Embryonic facial prominence (tissue), 1 donor: Measurements from ENCODE around the gene TMEM191C.
"Not testable (repeated sequence)": the region's sequence is repeated elsewhere in the genome, so short reads cannot be mapped to it uniquely, and the experiment has no call there.

Experiments used
- DNase-seq: peaks from one replicate; pipeline ENCODE4 v3.0.0-alpha.2; 2016; ENCODE audit errors: extremely low spot score

The TMEM191C gene

DNA sequence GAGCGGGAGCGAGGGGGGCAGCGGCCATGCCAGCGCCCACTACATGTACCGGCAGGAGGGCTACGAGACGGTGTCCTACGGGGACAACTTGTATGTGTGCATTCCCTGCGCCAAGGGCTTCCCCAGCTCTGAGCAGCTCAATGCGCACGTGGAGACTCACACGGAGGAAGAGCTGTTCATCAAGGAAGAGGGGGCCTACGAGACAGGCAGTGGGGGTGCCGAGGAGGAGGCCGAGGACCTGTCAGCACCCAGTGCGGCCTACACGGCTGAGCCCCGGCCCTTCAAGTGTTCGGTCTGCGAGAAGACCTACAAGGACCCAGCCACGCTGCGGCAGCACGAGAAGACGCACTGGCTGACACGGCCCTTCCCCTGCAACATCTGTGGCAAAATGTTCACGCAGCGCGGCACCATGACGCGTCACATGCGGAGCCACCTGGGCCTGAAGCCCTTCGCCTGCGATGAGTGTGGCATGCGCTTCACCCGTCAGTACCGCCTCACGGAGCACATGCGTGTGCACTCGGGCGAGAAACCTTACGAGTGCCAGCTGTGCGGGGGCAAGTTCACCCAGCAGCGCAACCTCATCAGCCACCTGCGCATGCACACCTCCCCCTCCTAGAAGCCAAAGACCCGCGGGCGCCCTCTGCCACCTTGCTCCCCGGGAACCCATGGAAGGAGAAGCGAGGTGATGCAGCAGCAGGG, 20.9 kb upstream of the TMEM191C start:
- DNase-seq: no peak

DNA sequence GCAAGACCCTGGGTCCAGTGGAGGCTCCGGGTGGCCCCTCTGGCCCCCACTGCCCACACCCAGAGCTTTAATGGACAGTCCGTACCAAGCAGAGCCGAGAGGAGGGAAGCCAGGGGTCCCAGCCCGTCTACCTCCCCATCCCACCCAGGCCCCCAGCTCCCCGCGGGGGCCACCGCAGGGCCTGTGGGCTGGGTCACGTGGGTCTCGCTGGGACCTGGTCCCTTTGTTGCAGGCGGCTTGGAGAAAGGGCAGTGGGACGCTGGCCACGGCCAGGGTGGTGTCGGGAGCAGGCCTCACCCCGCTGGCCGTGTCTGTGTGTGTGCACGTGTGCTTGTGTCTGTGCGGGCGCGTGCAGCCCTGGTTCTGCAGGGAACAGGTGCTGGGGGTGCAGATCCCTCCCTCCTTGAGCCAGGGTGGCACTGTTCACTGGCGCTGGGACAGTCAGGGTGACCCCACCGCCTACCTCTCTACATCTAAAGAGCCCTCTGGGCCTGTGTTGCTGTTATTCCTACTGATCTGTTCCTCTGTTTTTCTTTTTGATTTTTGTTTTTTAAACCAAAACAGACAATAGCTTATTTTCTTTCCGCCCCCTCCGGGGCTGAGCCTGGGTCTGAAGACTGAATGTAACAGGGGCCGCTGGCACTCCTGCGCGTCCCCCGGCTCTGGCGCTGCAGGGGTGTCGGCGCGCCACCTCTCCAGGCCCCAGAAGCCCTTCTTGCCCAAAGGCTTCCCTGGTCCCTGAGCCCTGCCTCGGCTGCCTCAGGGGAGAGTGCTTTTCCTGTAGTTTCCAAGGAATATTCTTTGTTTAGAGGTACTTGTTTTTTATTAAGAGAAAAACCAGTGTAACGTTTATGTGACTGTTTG, 20.1 kb upstream of the TMEM191C start:
- no peak for DNase-seq

DNA sequence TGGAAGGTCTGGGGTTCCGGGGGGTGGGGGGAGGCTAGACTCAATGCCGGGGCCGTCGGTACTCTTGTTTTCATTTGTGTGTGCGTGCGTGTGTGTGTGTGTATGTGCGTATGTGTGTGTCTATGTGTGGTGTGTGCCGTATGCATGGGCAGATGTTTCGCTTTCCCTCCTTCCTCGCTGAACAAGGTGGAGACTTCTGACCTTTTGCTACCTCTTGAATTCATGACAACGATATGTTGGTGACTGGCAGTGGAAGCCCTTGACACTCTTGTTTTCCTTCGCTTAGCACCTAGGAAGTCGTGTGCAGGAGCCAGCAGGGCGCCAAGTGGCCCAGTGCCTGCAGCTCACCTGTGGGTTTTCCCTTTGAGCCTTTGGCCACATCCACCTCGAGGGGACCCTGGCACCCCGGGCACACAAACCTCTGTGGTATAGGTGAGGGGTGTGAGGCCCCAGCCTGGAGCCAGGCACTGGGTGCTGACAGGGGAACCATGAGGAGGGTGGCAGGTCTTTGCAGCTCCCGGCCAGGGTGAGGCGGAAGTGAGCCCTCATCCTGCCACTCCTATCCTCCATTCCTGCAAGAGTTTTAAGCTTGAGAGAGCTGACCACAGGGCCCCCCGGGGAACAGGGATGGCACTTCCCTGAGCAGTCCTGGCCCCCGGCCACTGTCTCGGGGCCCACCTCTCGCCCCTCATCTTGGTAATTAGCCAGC, 19.3 kb upstream of the TMEM191C start:
- no peak for DNase-seq

DNA sequence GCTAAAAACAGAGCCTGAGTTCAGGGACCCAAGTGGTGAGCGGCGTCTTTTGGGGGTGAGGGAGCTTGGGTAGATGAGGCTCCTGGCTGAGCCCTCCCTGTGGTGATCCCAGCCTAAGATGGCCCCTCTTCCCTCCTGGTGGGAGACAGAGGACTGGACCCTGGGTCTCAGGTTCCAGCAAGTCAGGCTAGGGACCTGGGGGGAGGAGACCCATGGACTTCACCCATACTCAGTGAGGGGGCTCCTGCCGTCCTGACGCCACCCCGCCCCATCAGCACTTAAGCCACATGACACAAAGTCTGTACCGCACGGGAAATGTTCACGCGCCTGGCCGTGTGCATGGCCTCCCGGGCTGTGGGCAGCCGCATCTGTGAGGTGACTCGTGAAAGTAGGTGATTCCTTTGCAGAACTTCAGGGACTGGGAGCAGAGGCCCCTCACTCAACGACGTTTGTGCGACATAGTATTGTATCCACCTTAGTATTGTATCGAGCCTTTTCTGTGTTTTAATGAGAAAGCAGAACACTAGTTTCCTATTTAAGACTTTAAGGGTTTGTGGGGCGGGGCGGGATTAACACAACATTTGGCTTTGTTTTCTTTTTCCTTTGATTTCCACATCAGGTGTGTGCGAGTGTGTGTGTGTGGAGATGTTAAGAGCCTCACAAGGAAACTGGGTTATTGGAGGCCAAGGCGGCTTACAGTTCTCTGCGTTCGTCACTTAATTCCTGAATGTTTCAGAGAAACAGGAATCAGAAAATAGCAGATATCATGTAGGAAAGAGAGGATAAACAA, 18.4 kb upstream of the TMEM191C start:
- DNase-seq: no peak

DNA sequence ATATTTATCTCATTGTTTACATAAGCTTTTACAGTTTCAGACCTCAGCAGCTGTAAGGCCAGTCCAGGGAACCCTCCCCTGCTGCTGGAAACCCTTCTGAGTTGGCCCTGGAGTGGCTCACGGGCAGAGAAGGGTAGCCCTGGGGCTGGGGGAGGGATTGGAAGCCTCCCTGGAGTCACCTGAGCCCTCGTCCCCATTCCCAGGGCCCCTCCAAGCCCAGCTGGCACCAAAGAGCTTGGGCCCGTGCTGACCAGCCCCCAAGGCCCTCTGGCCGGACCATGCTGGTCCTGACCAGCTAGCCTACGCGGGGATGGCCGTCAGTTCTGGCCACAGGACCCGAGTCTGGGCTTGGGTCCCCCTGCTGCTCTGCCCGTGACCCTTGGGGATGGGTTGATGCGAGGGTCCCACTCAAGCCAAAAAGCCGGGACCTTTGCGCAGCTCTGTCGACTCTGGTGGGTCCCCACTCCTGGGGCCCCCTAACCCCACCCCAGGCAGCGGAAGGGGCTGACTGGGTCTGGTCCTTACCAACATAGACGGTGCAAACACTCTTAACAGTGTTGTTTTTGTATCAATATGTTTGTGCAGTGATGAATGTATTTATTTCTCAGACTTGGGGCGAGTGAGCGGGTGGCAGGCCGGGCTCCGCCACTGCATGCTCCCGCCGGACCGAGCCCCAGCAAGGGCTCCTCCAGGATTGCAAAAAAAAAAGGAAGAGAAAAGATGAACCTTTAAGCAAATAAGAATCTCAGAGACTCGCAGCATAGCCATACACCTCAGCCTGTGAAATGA, 17.5 kb upstream of the TMEM191C start:
- no peak for DNase-seq

DNA sequence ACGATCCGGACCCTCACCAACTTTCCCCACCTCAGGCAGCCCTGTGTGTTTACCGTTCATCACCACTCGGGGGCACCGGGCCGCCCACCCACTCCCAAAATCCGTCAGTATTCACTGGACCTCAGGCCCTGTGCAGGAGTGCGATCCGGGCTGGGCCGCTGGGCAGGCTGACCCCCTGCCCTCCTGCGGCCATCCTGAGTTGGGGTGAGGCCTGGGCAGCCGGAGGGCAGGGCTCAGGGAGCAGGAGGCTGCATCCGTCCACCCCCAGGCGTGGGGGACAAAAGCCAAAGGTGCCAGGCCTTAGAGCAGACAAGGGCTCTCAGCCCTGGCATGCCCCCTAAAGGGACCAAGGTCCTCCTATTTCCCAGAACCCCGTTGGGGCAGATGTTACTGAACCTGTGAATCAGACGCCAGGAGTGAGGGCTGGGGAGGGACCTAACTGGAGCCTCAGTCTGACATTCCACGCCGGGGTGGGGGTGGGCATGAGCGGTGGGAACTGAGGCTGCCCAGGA, 16.8 kb upstream of the TMEM191C start:
- no peak for DNase-seq

DNA sequence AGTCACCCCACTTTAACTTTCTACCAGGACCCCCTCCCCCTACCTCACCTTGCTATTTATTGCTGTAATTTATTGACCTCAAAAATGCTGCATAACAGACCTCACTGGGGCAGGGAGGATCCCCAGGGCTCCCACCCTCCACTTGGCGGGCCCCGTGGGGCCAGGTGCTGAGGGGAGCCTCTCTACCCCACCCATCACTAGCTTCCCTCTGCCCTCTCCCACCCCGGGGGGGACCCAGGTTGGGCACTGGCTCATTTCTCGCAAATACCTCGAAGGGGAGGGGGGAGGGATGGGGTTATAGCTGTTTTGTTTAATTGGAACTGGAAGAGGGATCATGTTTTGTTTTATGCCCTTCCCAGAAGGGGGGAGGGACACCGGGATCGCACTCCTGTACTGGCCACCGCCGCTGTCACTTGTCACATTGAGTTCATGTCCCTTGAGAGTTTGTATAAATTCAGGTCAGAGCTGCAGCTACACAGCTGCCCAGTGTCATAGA, 16.3 kb upstream of the TMEM191C start:
- DNase-seq: no peak

DNA sequence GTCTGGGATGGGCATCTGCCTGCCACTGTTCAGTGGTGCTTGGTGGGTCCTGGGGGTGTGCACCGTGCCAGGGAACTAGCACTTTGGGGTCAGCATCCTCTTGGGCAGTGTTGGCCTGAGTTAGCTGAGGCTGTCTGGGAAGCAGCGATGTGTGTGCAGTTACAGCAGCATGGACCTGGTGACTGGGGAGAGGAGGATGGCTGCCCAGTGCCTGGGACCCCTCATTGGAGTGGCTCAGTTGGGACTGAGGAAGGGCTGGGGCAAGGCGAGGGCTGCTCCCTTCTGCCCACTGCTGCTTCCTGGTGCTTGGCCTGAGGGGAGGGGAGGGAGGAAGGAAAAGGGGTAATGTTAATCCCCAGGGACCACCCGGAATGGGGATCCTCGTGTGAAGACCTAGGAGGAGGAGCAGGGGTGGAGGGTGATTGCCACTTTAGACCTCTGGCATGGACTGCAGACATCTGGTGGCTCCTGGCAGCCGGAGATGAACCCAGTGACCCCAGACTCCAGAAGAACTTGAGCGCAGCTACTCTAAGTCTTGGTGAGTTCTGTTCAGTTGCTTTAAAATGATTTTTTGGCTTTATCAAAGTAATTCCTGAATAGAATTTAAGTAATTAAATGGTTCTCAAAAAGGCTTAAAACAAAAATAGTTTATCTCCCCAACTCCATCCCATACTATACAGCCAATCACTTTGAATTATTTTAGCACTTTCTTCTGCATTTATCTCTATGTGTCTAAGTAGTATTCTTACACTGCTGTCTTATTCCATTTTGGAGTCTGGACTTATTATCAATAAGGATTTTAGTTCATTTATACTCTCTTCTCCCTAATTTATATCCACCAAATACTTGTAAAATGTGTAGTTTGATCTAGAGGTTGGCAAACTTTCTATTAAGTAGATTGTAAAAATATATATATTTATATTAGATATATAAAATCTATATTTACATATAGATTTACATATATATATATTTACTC, 15.4 kb upstream of the TMEM191C start:
- no peak for DNase-seq

DNA sequence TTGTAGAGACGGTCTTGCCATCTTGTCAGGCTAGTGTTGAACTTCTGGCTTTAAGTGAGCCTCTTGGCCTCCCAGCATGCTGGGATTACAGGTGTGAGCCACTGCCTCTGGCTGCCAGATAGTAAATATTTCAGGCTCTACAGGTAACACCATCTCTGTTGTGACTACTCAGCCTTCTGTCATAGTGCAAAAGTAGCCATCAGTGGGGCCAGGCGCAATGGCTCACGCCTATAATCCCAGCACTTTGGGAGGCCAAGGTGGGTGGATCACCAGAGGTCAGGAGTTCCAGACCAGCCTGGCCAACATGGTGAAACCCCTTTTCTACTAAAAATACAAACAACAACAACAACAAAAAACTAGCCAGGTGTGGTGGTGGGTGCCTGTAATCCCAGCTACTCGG, 14.5 kb upstream of the TMEM191C start:
- DNase-seq: not testable (repeated sequence)

DNA sequence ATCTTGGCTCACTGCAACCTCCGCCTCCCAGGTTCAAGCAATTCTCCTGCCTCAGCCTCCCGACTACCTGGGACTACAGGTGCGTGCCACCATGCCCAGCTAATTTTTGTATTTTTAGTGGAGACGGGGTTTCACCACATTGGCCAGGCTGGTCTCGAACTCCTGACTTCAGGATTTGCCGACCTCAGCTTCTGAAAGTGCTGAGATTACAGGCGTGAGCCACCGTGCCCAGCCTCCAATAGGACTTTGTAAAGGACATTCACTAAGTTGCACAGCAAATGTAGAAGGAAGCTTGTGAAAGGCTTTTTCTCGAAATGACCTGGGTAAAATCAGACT, 12.2 kb upstream of the TMEM191C start:
- not testable (repeated sequence) for DNase-seq

DNA sequence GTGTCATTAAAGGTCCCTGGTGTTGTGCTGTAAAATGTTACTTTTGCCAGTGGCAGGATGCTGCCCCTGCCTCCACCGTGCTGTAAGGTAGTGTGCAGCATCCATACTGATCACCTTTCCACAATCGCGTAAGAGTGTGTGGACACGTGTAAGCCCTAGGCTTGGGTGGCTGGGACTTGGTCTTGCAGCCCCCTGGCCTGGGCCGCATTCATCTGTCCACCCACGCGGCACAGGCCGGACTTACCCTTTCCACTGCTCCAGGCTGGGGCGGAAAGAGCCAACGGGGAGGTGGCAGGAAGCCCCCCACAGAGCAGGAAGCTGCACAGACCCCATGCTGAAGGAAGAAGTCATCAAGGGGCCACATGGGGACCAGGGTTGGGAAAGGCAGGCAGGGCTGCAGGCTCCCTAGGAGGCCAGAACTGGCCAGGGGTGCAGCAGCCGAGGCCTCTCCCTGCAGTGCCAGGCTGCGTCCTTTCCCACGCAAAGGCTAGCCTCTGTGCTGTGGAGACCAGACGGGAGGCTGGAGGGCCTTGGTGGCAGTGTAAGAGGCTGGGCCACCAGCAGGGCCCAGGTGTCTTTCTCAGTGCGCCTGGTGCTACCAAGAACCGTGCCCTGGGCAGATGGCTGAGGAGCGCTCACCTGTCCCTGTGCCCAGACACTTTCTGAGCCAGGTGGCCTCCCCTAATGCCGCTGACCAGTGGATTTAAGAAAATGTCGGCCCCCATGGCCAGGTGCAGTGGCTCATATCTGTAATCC, 11.7 kb upstream of the TMEM191C start:
- no peak for DNase-seq

DNA sequence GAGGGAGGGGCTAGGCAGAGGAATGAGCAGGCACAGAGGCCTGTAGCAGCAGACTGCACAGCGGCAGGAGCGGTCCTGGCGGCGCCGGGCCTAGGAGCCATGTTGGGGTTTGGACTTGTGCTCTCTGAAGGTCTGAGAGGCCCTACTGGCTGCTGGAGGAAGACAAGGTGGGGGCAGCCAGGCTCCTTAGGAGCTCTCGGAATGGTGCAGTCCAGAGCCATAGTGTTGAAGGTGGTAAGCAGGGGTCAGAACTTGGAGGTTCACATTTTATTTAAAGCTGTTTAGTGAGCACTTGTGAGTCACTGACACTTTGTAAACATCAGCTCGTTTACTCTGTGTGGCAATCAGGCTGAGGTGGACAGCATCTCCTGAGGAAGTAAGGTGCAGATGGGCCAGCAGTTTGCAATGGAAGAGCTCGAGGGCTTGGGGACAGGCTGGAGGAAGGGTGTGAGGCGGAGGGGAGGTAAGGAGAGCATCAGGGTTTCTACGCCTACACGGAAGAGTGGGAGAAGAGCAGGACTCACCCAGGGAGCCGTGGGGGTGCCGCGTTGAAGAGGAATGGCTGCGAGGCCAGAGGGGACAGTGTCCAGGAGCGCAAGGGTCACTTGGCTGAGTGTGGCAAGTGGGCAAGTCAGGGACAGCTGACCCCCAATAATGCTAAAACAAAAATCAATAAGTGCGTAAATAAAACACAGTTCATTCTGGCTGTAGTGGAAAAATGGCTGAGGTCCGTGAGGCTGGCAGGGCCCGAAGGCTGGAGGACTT, 10.0 kb upstream of the TMEM191C start:
- DNase-seq: no peak

DNA sequence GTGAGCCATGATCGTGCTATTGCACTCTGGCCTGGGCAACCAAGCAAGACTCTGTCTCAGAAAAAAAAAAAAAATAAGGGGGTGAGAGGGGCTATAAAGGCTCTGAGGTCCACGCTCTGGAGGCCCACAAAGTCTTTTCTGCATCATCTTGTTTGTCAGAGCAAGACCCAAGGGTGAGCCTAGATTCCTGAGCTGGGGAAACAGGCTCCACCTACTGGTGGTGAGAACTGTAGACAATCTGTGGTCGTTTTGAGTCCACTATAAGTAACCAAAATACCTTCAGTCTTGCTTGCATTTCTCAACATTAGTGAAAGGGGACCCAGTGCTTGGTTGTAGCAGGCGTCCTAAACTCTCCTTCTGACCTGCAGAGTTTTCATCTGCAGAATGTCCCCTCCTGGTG, 4.5 kb upstream of the TMEM191C start:
- not testable (repeated sequence) for DNase-seq

DNA sequence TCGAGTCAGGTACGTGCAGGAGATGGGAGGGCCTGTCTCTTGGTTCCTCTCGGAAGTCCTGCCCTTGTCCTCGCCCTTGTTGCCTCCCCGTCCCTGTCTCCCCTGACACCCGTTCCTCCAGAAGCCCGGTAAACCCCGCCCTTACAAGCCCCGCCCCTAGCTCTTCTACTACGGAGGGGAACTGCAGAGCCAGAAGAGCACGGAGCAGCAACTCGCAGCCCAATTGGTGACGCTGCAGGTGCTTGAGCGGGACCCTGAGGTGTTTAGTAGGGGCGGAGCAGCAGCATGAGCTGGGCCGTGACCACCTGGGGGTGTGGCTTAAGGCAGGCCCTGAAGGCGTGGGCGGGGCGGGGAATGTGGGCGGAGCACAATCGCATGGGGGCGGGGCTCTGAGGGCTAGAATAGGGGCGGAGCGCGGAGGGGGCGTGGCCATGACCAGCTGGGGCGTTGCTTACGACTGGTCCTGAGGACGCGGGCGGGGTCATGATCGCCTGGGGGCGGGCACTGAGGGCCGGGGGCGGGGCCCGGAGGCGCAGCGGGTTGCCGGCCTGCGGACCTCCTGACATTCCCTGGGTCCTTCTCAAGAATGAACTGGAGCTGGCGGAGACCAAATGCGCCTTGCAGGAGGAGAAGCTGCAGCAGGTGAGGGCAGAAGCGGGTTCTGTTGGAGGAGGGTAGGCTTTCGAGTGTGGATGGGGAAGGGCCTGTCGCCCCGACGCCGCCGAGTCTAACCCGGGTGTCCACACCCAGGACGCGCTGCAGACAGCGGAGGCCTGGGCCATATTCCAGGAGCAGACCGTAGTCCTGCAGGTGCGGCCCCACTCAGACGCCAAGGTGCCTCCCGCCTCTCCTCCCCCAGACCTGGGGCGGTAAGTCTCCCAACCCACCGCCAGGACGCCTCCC, 1.3 kb downstream of the TMEM191C start:
- DNase-seq: not testable (repeated sequence)

DNA sequence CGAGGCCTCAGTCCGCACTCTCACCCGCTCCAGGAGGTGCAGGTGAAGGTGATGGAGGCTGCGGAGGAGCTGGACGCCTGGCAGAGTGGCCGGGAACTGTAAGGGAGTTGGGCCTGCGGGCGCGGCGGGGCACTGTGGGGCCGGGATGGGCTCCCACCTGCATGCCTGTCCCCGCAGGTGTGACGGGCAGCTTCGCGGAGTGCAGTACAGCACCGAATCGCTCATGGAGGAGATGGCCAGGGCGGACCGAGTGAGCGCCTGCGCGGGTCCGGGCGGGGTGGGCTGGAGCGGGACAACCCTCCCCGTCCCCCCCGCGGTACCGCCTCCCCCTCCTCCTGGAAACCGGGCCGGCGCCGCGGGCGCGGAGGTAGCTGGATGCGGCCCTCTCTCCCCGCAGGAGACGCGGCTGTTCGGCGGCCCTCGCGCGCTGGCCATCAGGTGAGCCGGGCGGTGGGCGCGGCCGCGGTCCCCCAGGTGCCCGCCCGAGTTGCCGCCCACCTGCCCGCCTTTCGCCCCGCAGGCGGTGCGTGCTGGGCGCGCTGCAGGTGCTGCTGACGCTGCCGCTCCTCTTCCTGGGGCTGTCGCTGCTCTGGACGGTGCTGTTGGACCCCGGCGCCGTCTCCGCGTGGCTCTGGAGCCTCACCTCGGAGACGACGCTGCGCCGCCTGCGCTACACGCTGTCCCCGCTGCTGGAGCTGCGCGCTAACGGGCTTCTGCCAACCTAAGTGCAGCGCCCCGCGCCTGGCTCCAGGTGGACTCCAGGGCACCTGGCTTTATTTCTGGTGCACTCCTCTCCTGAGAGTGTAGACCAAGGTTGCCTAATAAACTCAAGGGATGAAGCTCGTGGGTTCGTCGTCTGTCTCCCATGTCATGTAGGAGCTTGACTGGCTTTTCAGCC, 2.2 kb downstream of the TMEM191C start:
- DNase-seq: not testable (repeated sequence)

DNA sequence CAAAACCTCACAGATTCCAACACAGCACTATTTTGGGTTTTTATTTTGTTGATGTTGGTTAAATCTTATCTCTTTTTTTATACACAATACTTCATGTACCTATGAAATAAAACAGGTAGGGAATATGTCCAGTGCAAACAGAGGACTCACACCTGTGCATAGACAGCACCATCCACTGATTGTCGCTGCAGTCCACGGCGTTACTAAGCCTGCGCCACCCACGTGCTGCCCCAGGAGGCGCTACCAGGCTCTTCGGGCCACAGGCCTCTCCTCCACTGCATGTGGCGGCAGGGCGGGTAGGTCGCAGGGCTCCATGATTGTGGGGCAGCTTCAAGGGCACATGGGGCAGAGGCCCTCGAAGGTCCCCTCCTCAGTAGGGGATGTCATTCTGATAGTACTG, 5.8 kb downstream of the TMEM191C start:
- DNase-seq: not testable (repeated sequence)
